Gastroesophageal sphincter (tissue), 4 donors: ENCODE measurements around the gene SPSB2. TPM values are rescaled to one million over a fixed set of nuclear protein-coding genes. Genes with fewer than 3 reads are reported as not detected.

Experiments
- ATAC-seq: fragments of 150-250 bp; one replicate; pipeline ENCODE4 v1.9.1; 2016; ENCODE audit warnings: mild to moderate bottlenecking, moderate library complexity
- H3K27ac ChIP-seq, 4 donors: fragments of 200-600 bp; sonication (generic) in 3 of 4; 1 replicate in 3 of 4; 2 replicates in 1 of 4; pipeline ENCODE4 v1.5.1; 2016 to 2019
- H3K27me3 ChIP-seq: fragments of 200-600 bp; sonication (generic); one replicate; pipeline ENCODE4 v1.5.1; 2019
- H3K36me3 ChIP-seq, 2 donors: fragments of 200-600 bp; sonication (generic); one replicate each; pipeline ENCODE4 v1.5.1; 2019; ENCODE audit warnings: control low read depth in 1 of 2
- H3K4me1 ChIP-seq, 3 donors: fragments of 200-600 bp; sonication (generic); 1 replicate in 2 of 3; 2 replicates in 1 of 3; pipeline ENCODE4 v1.5.1; 2016 to 2019; ENCODE audit warnings: control low read depth in 2 of 3
- H3K4me3 ChIP-seq, 2 donors: fragments of 200-600 bp; sonication (generic); one replicate each; pipeline ENCODE4 v1.5.1; 2019; ENCODE audit warnings: mild to moderate bottlenecking in 1 of 2, moderate library complexity in 1 of 2
- H3K9me3 ChIP-seq, 3 donors: fragments of 200-600 bp; sonication (generic); one replicate each; pipeline ENCODE4 v1.5.1; 2017 to 2019; ENCODE audit warnings: control low read depth in 2 of 3
- CTCF ChIP-seq, 4 experiments: fragments of 200-600 bp in 2 of 4; fragments of 450-650 bp in 2 of 4; sonication (generic) in 1 of 4; IDR thresholded peaks; one replicate each; pipeline ENCODE4 v1.5.1; 2017 to 2019; ENCODE audit warnings: antibody characterized with exemption in 4 of 4, mild to moderate bottlenecking in 2 of 4, moderate library complexity in 2 of 4
- EP300 ChIP-seq: sonication (generic); formaldehyde crosslinking; IDR thresholded peaks from one replicate; pipeline ENCODE4 v1.6.1; 2017; ENCODE audit warnings: antibody characterized with exemption, mild to moderate bottlenecking
- POLR2A ChIP-seq, 2 donors: fragments of 450-650 bp; IDR thresholded peaks; one replicate each; pipeline ENCODE4 v1.6.1; 2017; ENCODE audit warnings: antibody characterized with exemption in 2 of 2, mild to moderate bottlenecking in 2 of 2, moderate library complexity in 1 of 2
- POLR2AphosphoS5 ChIP-seq: sonication (generic); formaldehyde crosslinking; IDR thresholded peaks from one replicate; pipeline ENCODE4 v1.6.1; 2017; ENCODE audit warnings: antibody characterized with exemption
- WGBS, 2 donors: methylation state at CpG; one replicate each; pipeline ENCODE4 v1.1.5; 2018; ENCODE audit warnings: low coverage in 1 of 2; 5-methylcytosine and 5-hydroxymethylcytosine counted together
- total RNA-seq, 4 donors: library from RNA; depleted of rRNA; stranded (reverse); fragments of >200 nt; gene quantifications; one replicate each; pipeline ENCODE4 v1.1.0, GENCODE V29; 2016

Gene SPSB2
- total RNA-seq, 4 donors from 2014 or later = 7.4 to 10.7 (median 8.1) TPM

DNA sequence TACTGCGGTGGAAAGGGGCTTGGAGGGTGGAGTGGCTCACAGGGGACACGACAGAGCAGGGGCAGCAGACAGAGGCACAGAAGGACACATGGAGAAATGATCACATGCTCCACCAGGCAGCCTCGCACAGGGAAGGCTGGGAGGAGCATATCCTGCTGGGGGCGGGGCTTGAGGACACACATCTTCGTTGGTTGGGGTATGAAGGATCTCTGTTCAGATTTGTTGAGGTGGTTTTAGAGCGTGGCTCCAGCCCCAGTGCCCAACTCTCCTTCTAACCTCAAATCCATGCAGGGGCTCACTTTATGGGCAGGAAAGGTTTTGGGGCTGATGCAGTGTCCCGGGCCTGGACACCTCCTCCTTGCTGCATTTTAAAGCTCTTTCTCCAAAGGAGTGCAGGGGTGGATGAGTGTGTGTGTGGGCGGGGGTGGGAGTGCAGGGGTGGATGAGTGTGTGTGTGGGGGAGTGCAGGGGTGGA is 45.6 kb downstream of the SPSB2 start:
- peak overlapping the region in 3 of 4 donors; percentile 87 to 91 (median 87) for H3K27ac ChIP-seq
- H3K4me3 ChIP-seq = peak overlapping the region in 1 of 2 donors; percentile 87
- peaks cover 0 to 66% (median 34%) of the 10 kb centered on the region in 3 donors for H3K4me1 ChIP-seq
- H3K9me3 ChIP-seq = no peaks in the 10 kb centered on the region
- 0% methylated on average over 1 of the region's 8 CpGs; no CpG with 5 or more reads in 1 of the 2 donors for WGBS, 2 donors
- H3K27me3 ChIP-seq = peaks cover 26% of the 10 kb centered on the region
- TF ChIP-seq POLR2A (IDR thresholded peaks at IDR 0.05) = no peak
- TF ChIP-seq POLR2AphosphoS5 = no peak
- no peak for TF ChIP-seq CTCF (IDR thresholded peaks at IDR 0.05)
- no peak for TF ChIP-seq EP300
- H3K36me3 ChIP-seq = peaks cover 0 to 26% of the 10 kb centered on the region in 2 donors
- ATAC-seq = peak; percentile 71

DNA sequence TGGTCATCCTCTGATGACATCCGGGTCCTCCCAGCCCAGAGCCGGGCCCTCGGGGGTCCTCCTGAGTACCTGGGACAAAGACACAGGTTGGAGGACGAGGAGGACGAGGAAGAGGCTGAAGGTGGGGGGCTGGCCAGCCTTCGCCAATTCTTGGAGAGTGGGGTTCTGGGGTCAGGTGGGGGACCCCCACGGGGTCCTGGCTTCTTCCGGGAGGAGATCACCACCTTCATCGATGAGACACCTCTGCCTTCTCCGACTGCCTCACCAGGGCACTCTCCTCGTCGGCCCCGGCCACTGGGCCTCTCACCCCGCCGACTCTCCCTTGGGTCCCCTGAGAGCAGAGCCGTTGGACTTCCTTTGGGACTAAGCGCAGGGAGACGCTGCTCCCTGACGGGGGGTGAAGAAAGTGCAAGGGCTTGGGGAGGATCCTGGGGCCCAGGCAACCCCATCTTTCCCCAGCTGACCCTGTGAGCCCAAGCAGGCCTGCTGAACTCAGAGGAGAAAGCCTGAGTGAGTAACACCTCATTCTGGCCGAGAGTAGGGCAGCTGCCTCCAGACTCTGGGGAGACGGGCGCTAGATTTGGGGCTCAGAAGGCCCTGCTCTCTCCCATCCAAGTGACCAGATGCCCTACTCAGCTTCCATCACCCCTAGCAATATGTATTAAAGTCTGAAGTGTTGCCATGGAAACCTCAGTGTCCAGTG is 46.2 kb downstream of the SPSB2 start:
- no peaks in the 10 kb centered on the region for H3K9me3 ChIP-seq
- H3K4me3 ChIP-seq = no peak overlapping the region
- peaks cover 31% of the 10 kb centered on the region for H3K27me3 ChIP-seq
- H3K36me3 ChIP-seq = peaks cover 0 to 20% of the 10 kb centered on the region in 2 donors
- peaks cover 0 to 72% (median 40%) of the 10 kb centered on the region in 3 donors for H3K4me1 ChIP-seq
- no CpG with 5 or more reads among the region's 22 CpGs for WGBS, 2 donors
- TF ChIP-seq POLR2AphosphoS5 (no peak), POLR2A (IDR thresholded peaks at IDR 0.05) (no peak), CTCF (IDR thresholded peaks at IDR 0.05) (no peak), EP300 (no peak)
- peak overlapping the region in 3 of 4 donors; percentile 87 to 91 (median 87) for H3K27ac ChIP-seq
- ATAC-seq = no peak

- Histone ChIP-seq H3K36me3 (peaks cover 0 to 13% of the 10 kb centered on the region in 2 donors), H3K9me3 (no peaks in the 10 kb centered on the region), H3K4me1 (peaks cover 0 to 79% (median 42%) of the 10 kb centered on the region in 3 donors), H3K27ac (peak overlapping the region in 1 of 4 donors; percentile 87), H3K4me3 (no peak overlapping the region), H3K27me3 (peaks cover 31% of the 10 kb centered on the region)
- TF ChIP-seq EP300 (no peak), POLR2AphosphoS5 (no peak), POLR2A (IDR thresholded peaks at IDR 0.05) (no peak), CTCF (IDR thresholded peaks at IDR 0.05) (no peak)
- 76 to 77% methylated on average over 4 to 7 of the region's 17 CpGs for WGBS, 2 donors
- no peak for ATAC-seq
Measured at GRCh38 chr12:6826125-6826733, 46.9 kb downstream of the SPSB2 start.

GRCh38 chr12:6825398-6826124 is 47.5 kb downstream of the SPSB2 start:
- peak; percentile 64 for ATAC-seq
- H3K4me1 ChIP-seq = peaks cover 0 to 83% (median 47%) of the 10 kb centered on the region in 3 donors
- H3K27me3 ChIP-seq = peaks cover 31% of the 10 kb centered on the region
- peak overlapping the region in 1 of 4 donors; percentile 12 for H3K27ac ChIP-seq
- H3K9me3 ChIP-seq = no peaks in the 10 kb centered on the region
- 0% methylated on average over 1 of the region's 19 CpGs; no CpG with 5 or more reads in 1 of the 2 donors for WGBS, 2 donors
- peaks cover 0 to 6% of the 10 kb centered on the region in 2 donors for H3K36me3 ChIP-seq
- peak overlapping the region in 1 of 2 donors; percentile 18 for H3K4me3 ChIP-seq
- TF ChIP-seq POLR2A (IDR thresholded peaks at IDR 0.05) = no peak
- TF ChIP-seq CTCF (IDR thresholded peaks at IDR 0.05) = peak in 3 of 4 experiments; percentile 93 to 96 (median 96)
- TF ChIP-seq EP300 = no peak
